T-helper 1 cell treated with Interleukin-12 subunit alpha and Interleukin-12 subunit beta and Interleukin-4 antibody, amounts not matched to agents 30 μg/mL and 1 μg/mL, for 36 hours (primary cell): Measurements from ENCODE around the gene CHCHD6.

Experiments
- H3K27ac Mint-ChIP-seq: one replicate; pipeline ENCODE4 v1.8.0; 2021; ENCODE audit warnings: mild to moderate bottlenecking, mixed read lengths
- H3K27me3 Mint-ChIP-seq: one replicate; pipeline ENCODE4 v1.8.0; 2021; ENCODE audit warnings: low read depth, mixed read lengths
- H3K36me3 Mint-ChIP-seq: one replicate; pipeline ENCODE4 v1.8.0; 2021; ENCODE audit warnings: low read depth, mixed read lengths
- H3K4me1 Mint-ChIP-seq: one replicate; pipeline ENCODE4 v1.8.0; 2021; ENCODE audit warnings: low read depth, mixed read lengths
- H3K4me3 Mint-ChIP-seq: one replicate; pipeline ENCODE4 v1.8.0; 2021; ENCODE audit warnings: mild to moderate bottlenecking, moderate library complexity, mixed read lengths
- H3K9me3 Mint-ChIP-seq: one replicate; pipeline ENCODE4 v1.8.0; 2021; ENCODE audit warnings: mixed read lengths

Gene CHCHD6

DNA sequence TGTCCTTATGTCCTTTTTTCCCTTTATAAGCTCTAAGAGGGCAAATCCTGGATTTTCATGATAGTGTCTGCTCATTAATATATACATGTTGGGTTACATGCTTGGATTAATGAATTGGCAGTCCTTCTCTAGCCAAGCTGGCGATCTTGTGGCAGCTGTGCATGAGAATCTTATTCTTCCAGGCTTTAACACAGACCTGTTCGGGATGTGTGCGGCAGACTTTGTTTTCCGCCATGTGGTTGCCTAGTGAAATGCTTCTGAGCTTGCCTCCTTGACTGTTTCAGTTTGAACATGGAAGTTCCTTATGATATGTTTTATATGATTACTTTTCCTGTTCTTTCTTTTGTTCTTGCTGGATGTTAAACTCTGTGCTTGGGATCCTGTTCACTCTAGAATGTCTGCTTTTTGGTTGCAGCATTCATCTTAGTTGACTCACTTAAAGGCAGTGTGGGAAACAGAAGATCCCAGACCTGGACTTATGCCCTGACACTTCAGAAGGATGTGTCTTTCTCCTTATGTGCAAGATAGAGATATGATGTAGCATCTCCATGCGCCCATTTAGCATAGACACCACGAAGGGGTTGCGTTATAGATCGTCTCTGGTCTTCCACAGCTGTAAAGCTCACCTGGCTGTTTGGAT, 7.2 kb downstream of the CHCHD6 start:
- H3K27ac Mint-ChIP-seq, result no peak overlapping the region
- no peaks in the 10 kb centered on the region for H3K27me3 Mint-ChIP-seq
- H3K4me1 Mint-ChIP-seq, result no peaks in the 10 kb centered on the region
- no peak overlapping the region for H3K4me3 Mint-ChIP-seq
- no peaks in the 10 kb centered on the region for H3K9me3 Mint-ChIP-seq
- H3K36me3 Mint-ChIP-seq, result no peaks in the 10 kb centered on the region

DNA sequence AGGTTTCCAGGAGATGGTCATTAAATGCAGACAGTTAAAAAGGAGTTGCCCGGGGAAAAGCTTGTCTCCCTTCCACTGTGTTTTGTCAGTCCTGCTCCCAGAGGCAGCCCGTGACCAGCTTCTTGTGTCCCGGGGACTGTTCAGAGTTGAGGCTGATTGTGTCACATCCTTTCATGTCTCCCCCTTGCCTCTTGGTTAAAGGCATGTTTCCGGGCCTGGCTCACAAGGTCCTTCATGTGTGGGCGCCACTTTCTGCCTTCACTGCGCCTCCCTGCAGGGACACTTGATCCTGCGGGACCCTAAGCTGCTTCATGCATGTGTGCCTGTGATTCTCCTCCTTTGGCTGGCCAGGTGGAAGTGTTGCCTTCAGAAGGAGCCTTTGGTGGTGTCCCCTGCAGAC, 9.2 kb downstream of the CHCHD6 start:
- Mint-ChIP-seq H3K4me1 (no peaks in the 10 kb centered on the region), H3K27me3 (no peaks in the 10 kb centered on the region), H3K4me3 (no peak overlapping the region), H3K27ac (no peak overlapping the region), H3K36me3 (no peaks in the 10 kb centered on the region), H3K9me3 (no peaks in the 10 kb centered on the region)

DNA sequence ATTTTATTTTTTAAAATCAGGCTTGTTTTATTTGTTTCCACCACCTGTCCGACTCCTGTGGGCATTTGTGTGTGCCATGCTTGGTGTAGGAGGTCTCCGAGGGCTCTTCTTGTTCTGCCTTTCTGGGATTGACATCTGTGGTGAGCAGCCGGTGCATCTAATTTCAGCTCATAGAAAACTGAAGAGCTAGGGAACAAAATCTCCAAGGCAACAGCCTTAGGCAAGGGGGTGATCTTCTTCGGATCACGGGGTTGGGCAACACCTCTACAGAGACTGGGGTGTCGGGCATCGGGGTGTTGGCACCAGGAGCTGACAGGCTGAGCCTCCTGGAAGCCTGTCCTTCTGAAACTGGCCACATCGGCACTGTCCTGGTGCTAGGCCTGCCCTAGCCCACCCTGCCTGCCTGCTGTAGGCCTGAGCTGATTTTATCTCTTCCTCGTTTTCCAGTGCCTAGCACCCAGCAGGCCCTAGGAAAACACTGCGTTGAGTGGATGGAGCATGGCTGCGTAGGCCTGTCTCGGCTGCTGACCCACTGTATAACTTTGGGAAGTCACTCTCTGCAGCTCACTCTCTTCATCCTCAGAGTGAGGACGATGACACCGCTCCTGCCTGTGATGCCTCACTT, 10.3 kb downstream of the CHCHD6 start:
- Mint-ChIP-seq H3K36me3 (no peaks in the 10 kb centered on the region), H3K27ac (no peak overlapping the region), H3K27me3 (no peaks in the 10 kb centered on the region), H3K9me3 (no peaks in the 10 kb centered on the region), H3K4me1 (no peaks in the 10 kb centered on the region), H3K4me3 (no peak overlapping the region)

DNA sequence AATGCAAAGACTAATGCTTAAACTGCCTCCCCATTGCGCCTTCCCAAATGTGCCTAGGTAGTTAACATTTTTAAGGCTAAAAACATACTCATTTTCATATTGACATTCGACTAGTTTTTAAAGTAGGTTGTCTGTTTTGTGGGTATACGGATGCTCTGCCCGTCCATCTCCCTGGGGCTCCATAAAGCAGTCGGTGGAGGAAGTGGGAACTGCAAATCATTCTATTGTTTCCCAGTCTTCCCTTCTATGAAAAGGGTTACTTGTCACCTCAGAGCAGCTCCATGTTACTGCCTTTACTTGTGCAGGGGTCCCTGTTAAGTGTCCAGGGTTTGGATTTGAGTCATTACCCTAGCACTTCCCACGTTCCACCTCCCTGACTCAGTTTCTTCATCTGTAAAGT, 10.9 kb downstream of the CHCHD6 start:
- no peaks in the 10 kb centered on the region for H3K9me3 Mint-ChIP-seq
- no peaks in the 10 kb centered on the region for H3K4me1 Mint-ChIP-seq
- no peaks in the 10 kb centered on the region for H3K36me3 Mint-ChIP-seq
- H3K27ac Mint-ChIP-seq, result no peak overlapping the region
- H3K4me3 Mint-ChIP-seq, result no peak overlapping the region
- no peaks in the 10 kb centered on the region for H3K27me3 Mint-ChIP-seq

DNA sequence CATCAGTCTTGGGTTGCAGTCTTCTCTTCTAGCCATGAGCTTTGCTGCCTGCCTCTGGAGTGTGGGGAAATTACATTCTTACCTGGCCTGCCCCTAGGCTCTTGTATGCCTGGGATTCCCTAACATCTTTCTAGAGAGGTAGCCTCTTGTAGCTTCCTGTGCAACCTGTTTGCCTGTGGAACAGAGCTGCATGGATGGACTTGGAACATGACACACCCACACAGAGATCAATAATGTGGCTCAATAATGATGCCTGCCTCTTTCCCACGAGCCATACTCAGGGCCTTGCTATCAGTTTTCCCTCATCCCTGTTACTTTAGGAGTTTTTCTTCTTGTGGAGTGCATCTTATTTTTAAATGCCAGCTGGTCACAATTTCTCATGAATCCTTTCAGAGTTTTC, 11.4 kb downstream of the CHCHD6 start:
- H3K27ac Mint-ChIP-seq, result no peak overlapping the region
- no peaks in the 10 kb centered on the region for H3K27me3 Mint-ChIP-seq

DNA sequence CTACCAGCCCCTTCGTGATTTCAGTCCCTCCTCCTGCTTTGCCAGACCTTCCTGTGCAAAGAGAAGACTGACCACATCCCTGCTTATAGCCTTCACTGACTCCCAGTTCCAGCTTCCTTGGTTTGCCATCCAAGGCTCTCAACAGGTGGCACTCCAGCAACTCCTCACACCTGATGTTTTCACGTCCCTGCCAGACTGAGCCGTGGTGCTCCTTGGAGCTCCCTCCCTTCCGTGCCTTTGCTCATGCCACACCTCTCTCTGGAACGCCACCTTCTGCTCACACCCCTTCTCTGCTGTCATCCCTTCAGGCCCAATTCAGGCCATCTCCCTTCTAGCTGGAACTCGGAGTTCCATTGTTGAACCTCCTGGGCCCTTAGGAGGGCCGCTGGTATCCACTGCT, 12.0 kb downstream of the CHCHD6 start:
- no peaks in the 10 kb centered on the region for H3K9me3 Mint-ChIP-seq
- no peak overlapping the region for H3K27ac Mint-ChIP-seq
- no peaks in the 10 kb centered on the region for H3K27me3 Mint-ChIP-seq
- no peak overlapping the region for H3K4me3 Mint-ChIP-seq
- H3K36me3 Mint-ChIP-seq, result no peaks in the 10 kb centered on the region
- no peaks in the 10 kb centered on the region for H3K4me1 Mint-ChIP-seq

More for the DNA sequence above, 11.4 kb downstream of the CHCHD6 start:
- Mint-ChIP-seq H3K9me3 (no peaks in the 10 kb centered on the region), H3K36me3 (no peaks in the 10 kb centered on the region), H3K4me3 (no peak overlapping the region), H3K4me1 (no peaks in the 10 kb centered on the region)

DNA sequence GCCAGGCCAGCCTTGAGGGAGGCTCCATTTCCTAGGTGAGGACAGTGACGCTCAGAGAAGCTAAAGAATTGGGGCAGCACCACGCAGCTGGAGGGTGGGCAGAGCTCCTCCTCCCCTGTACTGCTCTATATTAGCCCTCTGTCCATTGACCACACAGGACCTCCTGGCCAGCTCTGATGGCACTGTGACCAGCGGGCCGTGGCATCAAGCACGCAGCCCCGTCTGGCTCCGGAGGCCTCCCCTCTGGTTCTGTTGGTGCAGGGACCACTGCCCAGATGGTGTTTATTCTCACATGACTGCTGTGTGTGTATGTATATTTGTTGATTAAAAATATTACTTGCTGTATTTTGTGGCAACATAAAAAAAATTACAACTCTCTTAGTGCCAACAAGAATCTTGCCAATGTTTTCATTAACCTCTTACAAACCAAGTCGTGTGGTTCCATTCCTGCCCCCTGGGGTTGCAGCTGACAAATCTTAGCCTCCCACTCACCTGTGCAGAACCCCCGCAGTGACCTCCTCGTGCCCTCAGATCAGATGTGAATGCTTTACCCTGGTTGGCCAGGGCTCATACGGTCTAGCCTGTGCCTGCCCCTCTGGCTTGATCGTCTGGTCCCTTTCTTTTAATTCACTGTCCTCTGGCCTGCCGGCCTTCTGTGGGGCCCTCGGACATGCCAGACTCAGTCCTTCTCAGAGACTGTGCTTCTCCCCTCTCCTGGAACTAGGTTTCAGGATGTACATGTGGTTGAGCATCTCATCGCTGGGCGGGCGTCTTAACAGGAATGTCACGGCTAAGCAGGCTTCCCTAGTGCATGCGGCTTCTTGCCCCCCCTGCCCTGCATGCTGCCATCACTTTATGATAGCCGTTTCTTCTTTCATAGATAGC, 14.8 kb downstream of the CHCHD6 start:
- Mint-ChIP-seq H3K27me3 (no peaks in the 10 kb centered on the region), H3K36me3 (no peaks in the 10 kb centered on the region), H3K9me3 (no peaks in the 10 kb centered on the region), H3K4me1 (no peaks in the 10 kb centered on the region), H3K4me3 (no peak overlapping the region), H3K27ac (no peak overlapping the region)

DNA sequence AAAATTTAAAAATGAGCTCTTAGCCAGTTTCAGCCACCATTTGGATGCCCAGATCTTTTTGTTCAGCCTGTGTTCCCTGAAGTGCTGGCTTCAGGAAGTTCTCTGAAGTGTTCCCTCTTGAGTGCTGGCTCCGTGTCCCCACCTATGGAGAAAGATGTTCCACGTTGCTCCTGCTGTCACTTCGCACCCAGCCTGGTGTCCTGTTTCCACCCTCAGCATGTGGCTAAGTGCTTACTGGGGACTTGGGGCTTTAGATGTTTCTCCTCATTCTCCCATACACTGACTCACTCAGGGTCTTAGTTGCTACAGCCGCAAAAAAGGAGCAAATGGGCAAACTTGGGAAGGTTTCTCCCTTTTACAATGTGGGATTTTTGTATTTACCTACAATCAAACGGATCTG, 16.6 kb downstream of the CHCHD6 start:
- no peaks in the 10 kb centered on the region for H3K4me1 Mint-ChIP-seq
- no peak overlapping the region for H3K27ac Mint-ChIP-seq
- H3K4me3 Mint-ChIP-seq, result no peak overlapping the region
- no peaks in the 10 kb centered on the region for H3K9me3 Mint-ChIP-seq
- H3K36me3 Mint-ChIP-seq, result no peaks in the 10 kb centered on the region
- no peaks in the 10 kb centered on the region for H3K27me3 Mint-ChIP-seq

DNA sequence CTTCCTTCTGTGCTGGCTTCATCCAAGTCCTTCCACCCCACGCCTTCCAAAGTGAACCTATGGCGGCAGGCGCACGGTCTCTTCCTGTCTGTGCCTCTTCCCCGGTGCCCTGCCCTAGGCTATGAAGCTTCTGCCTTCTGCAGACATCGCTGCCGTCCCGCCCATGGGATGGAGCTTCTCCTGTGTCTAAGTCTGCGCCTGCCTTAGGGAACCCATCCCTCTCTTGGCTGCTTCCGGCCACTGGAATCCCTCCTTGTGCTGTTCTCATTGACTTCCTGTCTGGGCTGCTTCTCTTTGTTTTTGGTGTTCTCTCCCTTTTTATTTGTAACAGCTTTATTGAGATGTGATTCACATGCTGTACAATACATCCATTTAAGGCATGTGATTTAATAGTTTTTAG, 17.2 kb downstream of the CHCHD6 start:
- Mint-ChIP-seq H3K4me3 (no peak overlapping the region), H3K9me3 (no peaks in the 10 kb centered on the region), H3K36me3 (no peaks in the 10 kb centered on the region), H3K27me3 (no peaks in the 10 kb centered on the region), H3K27ac (no peak overlapping the region), H3K4me1 (no peaks in the 10 kb centered on the region)

DNA sequence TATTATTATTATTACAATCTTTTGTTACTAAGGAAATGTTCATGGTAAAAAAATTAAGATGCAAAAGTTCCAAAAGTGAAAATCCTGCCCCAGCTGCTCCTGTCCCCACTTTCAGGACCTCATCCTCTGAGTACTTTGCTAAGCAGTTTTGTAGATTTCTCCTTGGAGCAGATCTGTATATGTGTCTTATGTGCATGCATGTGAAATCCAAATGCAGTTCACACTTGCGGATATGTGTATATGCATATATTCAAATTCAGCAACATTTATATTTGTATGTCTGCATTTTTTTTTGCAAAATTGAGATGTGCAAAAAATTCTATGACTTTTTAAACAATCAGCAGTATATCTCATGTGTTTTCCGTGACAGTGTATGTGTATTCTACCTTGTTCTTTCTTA, 19.2 kb downstream of the CHCHD6 start:
- H3K27me3 Mint-ChIP-seq, result no peaks in the 10 kb centered on the region
- H3K36me3 Mint-ChIP-seq, result no peaks in the 10 kb centered on the region
- no peak overlapping the region for H3K27ac Mint-ChIP-seq
- no peak overlapping the region for H3K4me3 Mint-ChIP-seq
- H3K9me3 Mint-ChIP-seq, result no peaks in the 10 kb centered on the region
- H3K4me1 Mint-ChIP-seq, result no peaks in the 10 kb centered on the region

DNA sequence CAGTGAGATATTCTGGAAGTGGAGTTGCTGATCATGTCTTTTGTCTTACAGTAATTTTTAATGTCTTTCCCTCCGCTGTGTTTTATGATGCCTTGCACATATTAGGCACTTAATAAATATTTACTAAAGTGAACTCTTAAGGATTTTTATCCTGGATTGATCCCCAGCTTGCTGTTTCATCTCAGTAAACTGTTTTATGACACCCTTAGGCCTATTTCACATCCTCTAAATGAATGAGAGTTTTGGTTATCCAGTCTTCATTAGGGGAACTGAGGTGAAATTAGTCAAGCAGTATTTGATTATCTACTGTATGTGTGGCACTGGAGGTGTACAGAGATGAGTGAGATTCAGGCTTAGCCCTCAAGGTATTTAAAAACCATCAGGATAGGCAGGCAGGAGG, 19.8 kb downstream of the CHCHD6 start:
- no peak overlapping the region for H3K4me3 Mint-ChIP-seq
- H3K36me3 Mint-ChIP-seq, result no peaks in the 10 kb centered on the region
- no peaks in the 10 kb centered on the region for H3K4me1 Mint-ChIP-seq
- H3K27ac Mint-ChIP-seq, result no peak overlapping the region
- H3K27me3 Mint-ChIP-seq, result no peaks in the 10 kb centered on the region
- H3K9me3 Mint-ChIP-seq, result no peaks in the 10 kb centered on the region

DNA sequence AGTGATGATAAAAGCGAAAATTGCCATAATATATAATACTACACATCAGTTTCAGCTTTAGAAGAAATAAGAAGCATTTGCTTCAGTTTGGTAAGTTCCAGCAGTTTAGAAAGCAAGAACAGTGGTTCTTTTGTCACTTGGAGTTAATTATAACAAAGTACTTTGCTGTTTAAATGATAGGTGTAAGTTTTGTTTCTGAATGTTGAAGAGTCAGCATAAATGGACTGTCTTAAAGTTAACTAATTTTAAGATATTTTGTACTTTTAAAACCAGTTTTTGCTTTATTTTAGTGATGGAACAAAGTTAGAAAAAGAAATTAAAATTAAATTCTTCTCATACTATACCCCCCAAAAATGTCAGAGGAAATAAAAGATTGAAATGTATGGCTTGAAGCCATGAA, 24.6 kb downstream of the CHCHD6 start:
- H3K27me3 Mint-ChIP-seq, result no peaks in the 10 kb centered on the region
- H3K36me3 Mint-ChIP-seq, result no peaks in the 10 kb centered on the region
- H3K4me3 Mint-ChIP-seq, result no peak overlapping the region
- peaks cover 4% of the 10 kb centered on the region for H3K4me1 Mint-ChIP-seq
- no peak overlapping the region for H3K27ac Mint-ChIP-seq
- no peaks in the 10 kb centered on the region for H3K9me3 Mint-ChIP-seq

DNA sequence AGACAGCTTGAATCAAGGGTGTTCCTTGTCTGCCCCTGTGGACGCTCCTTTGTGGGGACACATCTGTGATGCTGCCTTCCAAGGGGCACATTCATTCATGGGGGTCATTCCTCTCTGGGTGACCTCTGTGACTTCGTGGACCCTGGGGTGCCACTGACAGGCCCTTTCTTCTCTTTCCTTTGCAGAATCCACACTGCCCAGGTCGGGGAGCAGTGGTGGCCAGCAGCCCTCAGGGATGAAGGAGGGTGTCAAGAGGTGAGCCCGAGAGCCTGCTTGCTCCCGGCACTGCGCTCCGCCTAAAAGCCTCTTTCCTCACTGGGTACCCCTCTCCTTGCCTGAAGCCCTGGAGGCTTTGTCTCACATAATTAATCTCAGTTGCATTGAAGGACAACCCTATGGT, 26.3 kb downstream of the CHCHD6 start:
- Mint-ChIP-seq H3K27ac (no peak overlapping the region), H3K27me3 (no peaks in the 10 kb centered on the region), H3K9me3 (no peaks in the 10 kb centered on the region), H3K36me3 (no peaks in the 10 kb centered on the region), H3K4me3 (no peak overlapping the region), H3K4me1 (peaks cover 4% of the 10 kb centered on the region)

DNA sequence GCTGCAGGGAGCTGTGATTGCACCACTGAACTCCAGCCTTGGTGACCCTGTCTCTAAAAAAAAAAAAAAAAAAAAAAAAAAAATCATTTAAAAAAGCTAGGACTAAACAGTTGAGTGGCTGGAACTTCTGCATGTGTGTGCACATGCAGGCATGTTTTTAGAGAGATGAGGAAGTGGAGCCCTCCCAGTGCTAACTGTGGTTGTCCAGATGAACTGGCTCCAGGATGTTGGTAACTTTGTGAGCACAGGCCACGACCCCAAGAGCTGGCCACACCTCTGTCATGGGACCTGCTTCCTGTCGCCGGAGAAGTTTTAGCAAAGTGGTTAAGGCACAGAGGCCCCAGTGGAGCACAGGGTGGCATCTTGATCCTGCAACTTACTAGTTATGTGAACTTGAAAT, 27.0 kb downstream of the CHCHD6 start:
- H3K4me1 Mint-ChIP-seq, result peaks cover 4% of the 10 kb centered on the region
- no peaks in the 10 kb centered on the region for H3K9me3 Mint-ChIP-seq
- no peak overlapping the region for H3K4me3 Mint-ChIP-seq
- H3K27me3 Mint-ChIP-seq, result no peaks in the 10 kb centered on the region
- H3K36me3 Mint-ChIP-seq, result no peaks in the 10 kb centered on the region
- H3K27ac Mint-ChIP-seq, result no peak overlapping the region
